NCI-H510A treated with DMSO at 0.1 percent for 48 hours (cell line): ENCODE measurements around the gene SLC7A10.

ENCODE experiments used
- DNase-seq: peaks from one replicate; lab custom pipeline; 2025; lab: John Stamatoyannopoulos, UW

SLC7A10 gene

DNA sequence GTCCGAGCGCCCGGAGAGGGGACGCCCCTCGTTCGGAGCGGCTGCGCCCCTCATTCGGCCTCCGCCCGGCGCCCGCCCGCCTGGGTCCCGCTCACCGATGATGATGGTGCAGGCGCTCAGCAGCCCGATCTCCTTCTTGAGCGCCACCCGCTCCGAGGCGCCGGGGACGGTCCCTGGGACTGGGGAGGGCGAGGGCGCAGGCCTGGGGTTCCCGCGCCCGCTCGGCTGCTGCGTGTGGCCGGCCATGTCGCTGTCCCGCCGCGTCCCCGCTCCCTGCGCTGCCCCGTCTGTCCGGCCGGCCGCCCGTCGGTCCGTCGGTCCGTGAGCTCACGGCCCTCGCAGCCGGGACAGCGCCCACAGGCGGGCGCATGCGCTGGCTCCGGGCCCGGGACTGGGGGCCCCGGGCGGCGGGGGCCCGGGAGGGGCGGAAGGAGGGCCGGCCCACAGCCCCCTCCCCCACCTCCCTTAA lies at the start of gene SLC7A10:
Gene SLC7A10, minus strand, starts transcription at position 393 of the 469 bp plus-strand sequence. Its CDS starts 147 bp downstream, at position 246.
- no peak for DNase-seq

DNA sequence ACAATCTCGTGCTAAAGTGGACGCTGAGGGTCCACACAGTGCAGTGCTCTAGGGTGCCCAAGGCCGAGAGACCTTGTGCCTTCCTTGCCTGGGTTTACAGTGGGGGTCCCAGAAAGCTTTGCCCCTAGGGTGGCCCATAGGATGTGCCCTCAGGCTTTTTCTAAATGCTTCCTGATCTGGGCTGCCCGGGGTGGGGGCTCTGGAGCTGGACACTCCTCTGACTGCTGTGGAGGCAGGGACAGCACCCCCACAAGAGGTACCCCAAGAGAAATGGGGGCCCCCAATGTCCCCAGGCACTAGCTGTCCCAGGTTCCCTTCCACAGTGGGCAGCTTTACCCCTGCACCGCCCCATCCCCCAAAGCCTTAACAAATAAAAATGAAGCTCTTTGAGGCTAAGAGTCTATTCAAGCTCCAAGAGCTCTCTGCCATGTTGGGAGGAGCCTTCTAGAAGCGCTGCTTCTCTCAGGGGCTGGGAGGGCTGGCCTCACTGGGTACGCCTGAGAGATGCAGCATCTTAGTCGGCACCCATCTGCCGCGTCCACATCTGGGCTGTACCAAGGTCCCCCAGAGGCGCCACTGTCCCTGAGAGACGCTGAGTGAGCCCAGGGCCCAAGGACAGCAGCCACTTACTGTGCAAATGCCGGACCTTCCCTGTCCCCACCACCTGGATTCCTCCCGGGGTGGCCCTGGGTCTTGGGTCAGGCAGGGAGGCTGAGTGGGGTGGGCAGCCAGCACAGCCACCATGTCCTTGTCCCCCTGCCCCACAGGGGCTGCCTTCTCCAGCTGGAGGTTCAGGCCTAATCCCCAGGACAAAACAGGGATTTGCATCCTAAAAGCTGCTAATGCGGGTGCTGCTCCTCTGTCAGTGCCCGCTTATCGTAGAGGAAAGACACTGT lies 49.3 kb upstream of the SLC7A10 start:
- no peak for DNase-seq

DNA sequence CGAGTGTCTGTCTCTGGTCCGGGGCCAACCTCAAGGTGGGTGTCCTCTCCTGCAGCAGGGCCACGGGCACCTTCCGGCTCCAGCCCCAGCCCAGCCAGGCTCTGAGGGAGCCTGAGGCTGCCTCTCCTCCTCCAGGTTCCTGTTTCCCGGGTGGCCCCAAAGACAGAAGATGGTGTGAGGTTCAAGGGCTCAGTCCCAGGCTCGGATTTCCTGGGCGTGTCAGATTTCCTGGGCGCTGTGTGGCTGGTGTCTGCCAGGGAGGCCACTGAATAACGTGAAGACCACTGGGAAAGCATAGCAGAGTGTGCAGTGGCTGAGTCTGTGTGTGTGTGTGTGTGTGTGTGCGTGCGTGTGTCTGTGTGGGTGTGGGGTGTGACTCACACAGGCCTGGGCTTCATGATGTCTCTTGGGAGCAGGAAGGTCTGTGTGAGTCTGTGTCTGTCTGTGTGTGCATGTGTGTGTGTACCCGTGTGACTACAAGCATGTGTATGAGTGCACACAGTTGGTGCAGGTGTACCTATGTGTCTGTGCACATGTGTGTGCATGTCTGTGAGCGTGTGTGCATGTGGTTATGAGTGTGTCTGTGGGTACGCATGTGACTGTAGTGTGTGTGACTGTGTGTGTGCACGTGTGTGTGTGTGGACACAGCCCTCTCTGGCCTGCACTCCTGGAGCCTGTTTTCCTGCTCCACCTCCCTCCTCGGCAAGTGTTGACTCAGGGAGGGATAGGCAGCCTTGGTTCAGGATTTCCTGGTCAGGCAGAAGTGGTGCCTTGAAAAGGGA lies 48.4 kb upstream of the SLC7A10 start:
- no peak for DNase-seq

DNA sequence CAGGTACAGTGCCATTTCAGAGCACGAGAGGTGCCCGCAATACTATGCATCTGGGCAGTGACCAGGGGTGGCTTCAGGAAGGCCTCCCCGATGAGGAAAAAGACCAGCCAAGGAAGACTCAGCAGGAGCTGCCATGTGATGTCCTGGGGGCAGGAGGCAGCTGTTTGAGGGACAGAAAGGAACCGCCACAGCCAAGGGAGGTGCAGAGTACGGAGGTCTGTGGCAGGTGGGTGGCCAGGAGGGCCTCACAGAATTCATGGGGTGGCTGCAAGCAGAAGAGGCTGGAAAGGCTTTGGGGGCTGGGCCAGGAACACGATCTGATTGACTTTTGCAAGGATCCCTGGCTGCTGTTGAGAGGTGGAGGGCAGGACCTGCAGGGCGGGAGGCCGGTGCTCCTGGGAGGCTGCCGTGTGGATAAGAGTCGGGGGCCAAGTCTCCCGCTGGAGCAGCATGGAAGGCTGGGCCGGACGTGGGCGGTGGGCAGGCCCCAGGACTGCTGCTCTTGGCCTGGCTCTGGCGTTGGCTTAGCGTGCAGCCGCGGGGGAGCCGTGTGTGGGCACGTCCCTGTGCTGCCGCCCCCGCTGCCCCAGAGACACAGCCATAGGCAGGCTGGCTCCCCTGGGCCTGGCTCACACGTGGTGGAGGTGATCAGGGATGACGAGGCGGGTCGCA lies 47.6 kb upstream of the SLC7A10 start:
- DNase-seq = no peak

DNA sequence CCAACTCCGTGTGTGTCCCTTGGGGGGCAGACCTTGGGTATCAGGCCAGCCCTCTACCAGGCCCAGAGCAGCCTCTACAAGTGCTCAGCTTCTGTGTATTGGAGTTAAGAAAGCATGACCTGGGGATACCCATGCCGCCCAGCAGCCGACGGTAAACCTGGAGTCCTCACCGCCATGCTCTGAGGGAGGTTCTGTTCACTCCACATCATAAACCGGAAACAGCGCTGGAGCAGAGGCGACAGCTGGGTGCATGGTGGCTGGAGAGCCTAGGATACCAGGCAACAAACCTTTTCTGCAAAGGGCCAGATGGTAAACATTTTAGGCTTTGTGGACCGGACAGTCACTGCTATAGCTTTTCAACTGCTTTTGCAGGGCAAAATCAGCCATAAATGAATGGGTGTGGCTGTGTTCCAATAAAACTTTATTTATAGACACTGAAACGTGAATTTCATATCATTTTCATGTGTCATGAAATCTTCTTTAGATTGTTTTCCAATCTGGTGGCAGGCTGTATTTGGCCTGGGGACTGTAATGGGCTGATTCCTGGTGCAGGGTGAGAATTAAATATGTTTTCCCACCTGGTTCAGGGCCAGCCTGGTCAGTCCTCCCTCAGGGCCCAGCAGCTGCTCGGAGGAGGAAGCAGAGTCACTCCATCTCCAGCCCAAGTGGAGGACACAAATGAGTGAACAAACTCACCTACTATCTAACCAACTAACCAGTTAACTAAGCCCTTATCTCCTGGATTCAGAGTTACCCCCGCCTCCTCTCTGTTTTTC lies 45.8 kb upstream of the SLC7A10 start:
- DNase-seq = no peak

DNA sequence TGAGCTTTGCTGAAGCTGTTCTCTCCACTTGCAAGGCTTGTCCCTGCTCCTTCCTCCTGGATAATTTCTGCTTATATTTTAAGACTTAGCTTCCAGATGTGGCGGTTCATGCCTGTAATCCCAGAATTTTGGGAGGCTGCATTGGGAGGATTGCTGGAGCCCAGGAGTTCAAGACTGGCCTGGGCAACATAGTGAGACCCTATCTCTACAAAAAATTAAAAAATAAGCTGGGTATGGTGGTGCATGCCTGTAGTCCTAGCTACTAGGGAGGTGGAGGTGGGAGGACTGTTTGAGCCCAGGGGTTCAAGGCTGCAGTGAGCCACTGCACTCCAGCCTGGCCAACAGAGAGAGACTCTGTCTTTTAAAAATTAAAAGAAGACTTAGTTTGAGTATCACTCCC lies 45.1 kb upstream of the SLC7A10 start:
- DNase-seq = no peak

DNA sequence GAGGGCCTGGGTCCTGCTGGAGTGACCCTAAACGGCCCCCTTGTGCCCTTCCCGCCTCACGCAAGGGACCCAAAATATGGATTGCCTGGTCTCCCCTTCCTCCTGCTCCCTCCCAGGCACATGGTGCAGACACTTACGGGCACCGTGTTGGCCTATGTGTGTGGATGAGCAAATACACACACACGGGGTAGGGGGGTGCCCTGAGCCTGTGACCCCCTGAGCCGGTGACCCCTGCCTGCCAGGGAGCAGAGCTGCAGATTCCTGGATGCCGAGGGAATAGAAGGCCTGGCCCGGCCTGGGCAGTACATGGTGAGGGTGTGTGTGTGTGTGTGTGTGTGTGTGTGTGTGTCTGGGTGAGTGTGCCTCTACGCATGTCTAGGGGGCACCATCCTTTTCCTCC lies 43.4 kb upstream of the SLC7A10 start:
- DNase-seq = no peak

DNA sequence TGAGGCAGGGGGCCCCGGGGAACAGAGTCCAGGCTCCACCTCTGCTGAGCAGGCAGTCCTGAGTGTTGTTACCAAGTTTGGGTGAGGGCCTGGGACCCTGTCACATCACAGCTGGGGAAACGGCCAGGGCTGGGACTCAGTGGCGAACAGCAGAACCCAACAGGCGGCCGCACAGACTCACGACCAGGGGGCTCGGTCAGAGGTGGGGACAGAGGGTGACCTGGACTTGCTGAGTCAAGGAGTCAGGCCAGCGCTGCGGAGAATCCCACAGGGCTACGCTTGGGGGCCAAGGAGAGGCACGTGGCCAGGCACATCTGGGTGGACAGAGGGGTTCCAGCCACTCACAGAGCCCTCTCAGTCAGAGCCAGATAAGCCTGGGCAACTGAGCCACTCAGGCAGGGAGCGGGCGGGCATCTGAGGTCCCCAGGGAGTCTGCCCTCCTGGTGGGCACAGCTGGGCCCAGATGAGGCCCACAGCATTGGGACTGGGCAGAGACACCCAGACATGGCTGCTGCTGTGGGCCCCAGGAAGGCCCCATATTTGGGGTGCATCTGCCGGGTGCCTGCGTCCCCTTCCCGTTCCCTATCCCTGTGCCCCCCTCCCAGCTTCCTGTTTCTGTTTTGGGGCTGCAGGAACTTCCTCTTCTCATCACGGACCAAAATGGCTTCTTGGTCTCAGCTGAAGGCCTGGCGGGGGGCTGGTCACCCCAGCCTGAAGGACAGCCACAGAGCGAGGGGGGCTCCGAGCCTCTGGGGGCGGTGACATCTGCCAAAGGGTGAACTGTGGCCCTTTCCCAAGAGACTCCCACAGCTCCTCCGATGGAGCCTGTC lies 42.7 kb upstream of the SLC7A10 start:
- DNase-seq = no peak

DNA sequence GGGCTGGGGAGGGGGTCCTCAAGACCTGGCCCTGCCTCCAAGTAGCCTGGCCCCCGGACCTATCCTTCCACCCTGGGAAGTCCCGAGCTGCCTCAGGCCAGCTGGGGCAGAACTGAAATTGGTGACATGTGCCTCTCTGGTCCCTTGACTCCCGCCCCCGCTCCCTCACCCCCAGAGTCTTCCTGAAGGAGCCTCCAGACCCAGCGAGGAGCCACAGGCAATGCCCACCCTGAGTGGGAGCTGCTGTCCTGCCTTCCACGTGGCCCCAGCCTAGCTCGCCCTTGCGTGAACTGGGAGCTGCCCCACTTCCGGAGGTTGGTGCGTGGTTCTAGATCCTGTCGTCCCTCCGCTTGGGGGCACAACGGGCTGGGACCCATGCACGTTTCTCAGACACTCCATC lies 42.1 kb upstream of the SLC7A10 start:
- DNase-seq = no peak

DNA sequence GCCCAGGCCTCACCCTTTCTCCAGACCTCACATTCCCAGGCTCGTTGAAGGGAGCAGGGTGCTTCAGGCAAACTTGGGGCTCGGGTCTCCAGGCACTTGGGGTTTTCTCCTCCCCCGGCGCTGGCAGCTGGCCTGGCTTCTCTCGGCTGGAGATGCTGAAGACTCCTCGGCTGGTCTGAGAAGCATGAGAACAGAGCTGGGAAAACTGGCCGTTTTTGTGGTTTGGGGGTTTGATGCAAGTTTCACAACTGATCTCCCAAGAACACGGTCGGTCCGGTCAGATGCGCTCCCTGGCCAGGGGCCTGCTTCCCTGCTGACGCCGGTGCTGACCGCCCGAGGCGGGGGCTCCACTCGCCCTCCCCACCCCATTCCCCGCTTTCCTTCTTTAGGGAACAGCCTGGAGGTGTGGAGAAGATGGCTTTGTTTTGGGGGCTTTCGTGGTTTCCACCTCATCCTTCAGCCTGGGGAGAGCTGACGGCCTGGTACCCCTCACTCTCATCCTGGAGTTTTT lies 41.4 kb upstream of the SLC7A10 start:
- no peak for DNase-seq

DNA sequence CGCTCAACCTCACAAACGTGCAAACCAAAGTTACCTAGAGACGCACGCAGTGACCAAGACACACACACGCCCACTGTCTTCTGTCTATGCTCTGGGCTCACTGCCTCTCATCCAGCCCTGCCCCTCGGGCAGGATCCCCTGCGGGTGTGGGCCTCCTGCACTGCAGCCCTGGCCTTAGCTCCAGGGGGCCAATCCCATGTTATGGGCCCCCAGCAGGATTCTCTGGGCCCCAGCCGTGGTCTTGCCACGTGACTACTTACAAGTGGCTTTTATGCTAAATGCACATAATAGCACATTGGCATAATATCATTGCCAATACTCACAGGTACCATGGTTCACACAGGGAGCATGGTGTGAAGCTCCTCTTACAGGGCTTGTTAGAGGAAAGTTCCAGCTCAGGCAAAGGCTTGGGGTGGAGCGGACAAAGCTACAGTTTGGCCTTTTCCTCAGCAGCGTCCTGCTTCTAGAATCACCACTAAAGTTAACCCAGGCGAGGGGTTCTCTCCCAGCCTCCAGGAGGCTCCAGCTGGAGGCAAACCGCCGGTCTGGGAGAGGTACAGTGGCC lies 39.3 kb upstream of the SLC7A10 start:
- DNase-seq = no peak

DNA sequence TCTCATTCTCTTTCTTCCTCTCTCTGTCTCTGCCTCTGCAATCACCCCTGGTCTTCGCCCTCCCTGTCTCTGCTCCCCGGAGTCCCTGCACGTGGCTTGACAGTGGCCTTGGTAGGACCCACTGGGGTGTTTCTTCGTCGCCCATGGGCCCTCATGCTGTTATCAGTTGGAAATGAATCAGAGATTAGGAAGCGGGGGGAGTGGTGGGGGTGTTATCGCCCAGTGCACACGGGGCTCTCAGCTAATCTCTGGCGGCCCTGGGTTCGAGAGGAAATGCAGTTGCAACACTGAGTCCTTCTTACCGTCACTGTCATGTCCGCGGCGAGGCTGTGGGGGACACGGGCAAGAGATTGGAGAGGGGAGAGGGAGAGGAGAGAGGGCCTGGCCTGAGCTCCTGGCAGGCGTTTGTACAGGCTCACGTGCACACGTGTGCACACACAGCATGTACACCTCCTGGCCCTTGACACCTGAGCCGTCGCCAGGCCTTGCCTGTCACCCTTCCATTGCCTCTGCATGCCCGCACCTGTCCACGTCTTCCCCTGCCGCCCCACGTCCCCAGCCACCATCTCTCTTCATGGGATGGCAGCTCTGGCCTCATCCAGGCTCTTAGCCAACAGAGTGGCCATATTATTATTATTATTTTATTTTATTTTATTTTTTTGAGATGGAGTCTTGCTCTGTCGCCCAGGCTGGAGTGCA lies 37.8 kb upstream of the SLC7A10 start:
- DNase-seq = no peak

DNA sequence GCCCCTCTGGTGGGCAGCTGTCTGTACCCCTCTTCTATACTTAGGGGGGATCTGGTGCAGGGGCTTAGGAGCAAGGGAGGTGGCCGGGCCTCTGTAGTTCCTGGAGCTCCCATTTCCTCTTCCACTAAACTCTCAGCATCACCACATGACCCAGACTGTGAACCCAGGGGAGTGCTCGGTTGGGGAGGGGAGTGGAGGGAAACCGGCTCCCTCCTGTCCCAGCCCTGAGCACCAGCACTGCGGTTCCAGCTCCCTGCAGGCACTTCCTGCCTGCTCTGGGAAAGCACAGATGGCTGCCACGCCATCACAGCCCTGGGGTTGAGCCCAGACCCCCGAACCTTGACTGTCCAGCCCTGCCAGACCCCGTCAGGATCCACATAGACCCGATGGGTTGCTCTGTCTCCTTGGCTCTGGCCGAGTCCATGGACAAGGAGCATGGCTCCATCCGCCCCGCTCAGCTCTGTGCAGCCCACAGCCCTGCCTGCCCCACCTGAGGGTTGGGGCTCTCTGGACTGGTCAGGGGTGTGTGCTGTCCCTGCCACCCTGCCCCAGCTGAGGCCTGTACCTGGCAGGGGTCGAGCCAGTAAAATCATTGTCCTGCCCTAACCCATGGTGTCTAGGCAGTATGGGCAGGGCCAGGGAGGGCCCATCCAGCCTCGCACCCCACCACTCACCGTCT lies 36.0 kb upstream of the SLC7A10 start:
- DNase-seq = no peak

DNA sequence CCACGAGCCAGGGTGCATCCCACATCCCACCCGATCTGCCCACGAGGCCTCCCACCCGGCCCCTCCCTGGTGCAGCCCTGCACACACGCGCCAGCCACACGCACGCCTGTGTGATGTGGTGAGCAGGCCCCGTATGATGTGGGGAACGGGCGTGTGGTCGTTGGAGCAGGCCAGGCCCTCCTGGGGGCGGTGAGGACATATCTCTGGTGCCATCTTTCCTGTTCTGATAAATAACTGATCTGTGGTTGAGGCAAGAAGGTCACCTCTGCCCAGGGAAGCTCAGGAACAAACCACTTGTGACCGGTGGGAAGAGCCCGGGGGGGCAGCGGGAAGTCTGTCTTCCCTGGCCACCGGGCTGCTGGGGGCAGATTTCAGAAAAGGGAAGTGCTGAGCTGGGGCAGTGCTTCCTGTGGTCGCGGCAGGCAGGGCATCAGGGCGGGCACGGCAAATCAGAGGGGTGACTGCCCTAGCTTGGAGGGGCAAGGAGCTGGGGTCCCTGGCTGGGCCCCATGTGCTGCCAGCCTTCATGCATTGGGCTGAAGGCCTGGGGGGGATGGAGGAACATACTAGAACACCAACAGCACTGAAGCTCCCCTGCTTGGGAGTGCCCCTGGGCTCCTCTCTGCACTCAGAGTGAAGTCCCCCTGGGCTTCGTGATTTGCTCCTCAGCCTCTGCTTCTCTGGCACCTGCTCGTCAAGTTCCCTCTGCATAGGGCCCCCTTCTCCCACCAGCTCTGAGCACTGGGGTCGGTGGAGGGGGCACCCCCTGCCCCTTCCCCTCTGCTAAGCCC lies 35.2 kb upstream of the SLC7A10 start:
- no peak for DNase-seq

DNA sequence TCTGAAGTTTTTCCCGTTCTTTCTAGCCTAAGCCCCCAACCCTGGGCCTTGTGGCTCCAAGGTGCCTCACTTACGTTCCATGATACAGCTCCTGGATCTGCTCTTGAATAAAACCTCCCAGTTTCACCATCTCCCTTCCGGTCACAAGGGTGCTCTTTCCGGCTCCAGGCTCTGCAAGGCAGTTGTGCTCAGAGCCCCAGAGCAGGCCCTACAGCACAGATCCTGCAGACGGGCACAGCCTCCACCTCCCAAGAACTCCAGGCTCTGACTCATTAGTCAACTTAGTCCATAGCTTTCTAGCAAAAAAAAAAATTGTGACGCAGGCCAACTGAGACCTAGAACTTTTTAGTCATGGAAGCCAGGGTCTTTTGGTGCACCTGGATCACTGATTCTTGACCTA lies 33.9 kb upstream of the SLC7A10 start:
- no peak for DNase-seq

DNA sequence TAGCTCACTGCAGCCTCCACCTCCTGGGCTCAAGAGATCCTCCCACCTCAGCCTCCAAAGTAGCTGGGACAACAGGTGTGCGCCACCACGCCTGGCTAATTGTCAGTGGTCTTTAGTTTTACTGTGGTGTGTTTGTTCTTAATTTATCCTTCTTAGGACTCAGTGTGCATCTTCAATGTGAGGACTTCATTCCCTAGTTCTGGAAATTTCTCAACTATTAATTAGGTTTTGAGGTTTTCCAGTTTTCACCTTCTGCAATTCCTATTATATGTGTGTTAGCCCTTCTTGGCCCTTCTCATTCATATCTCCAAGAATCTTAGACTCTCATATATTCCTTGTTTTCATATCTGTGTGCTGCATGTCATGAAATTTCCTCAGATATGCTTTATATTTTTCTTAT lies 32.2 kb upstream of the SLC7A10 start:
- DNase-seq = no peak

DNA sequence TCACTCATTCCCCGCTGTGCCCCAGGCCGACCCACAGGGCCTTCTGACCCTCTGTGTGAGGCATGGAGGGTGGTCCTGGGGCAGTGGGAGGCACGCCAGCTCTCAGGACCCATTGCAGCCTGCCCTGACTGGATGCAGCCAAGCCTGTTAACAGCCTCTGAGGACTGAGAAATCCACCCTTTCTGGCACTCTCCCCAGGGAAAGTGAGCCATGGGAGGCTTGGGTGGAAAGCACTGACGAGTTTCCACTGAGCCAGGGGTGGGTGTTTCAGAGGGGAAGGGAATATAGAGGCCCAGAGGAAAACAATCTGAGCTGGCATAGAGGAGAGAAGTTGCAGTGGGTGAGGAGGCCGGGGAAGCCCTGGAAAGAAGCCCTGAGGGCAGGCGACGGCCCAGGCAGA lies 30.6 kb upstream of the SLC7A10 start:
- no peak for DNase-seq

DNA sequence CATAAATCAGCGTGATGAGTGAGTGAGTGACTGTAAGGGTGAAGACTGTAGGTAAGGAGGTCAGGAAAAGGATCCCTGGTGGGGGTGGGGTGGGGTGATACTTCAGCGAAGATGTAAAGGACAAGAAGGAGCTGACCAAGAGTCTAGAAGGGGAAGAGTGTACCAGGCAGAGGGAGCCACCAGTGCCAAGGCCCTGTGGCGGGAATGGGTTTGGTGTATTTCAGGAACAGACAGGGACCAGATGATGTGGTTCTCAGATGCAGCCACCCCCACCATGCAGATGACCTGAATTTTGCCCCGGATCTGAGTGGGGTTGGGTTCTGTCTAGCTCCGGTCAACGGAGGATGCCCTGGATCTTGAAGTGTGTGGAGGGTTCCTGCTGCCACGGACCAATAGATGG lies 30.1 kb upstream of the SLC7A10 start:
- no peak for DNase-seq
